ENCODE measurements around the gene ITGAD. TPM values are rescaled to one million over a fixed set of nuclear protein-coding genes. Genes with fewer than 3 reads are reported as not detected.
"Not testable (repeated sequence)": the region's sequence is repeated elsewhere in the genome, so short reads cannot be mapped to it uniquely, and the experiment has no call there.

The ITGAD gene
- polyA plus RNA-seq, 10 donors: 0.26 to 1.7 (median 0.48) TPM; not detected in 1

GRCh38 chr16:31403590-31404352 is 10.6 kb downstream of the ITGAD start:
- DNase-seq: no peak

DNA sequence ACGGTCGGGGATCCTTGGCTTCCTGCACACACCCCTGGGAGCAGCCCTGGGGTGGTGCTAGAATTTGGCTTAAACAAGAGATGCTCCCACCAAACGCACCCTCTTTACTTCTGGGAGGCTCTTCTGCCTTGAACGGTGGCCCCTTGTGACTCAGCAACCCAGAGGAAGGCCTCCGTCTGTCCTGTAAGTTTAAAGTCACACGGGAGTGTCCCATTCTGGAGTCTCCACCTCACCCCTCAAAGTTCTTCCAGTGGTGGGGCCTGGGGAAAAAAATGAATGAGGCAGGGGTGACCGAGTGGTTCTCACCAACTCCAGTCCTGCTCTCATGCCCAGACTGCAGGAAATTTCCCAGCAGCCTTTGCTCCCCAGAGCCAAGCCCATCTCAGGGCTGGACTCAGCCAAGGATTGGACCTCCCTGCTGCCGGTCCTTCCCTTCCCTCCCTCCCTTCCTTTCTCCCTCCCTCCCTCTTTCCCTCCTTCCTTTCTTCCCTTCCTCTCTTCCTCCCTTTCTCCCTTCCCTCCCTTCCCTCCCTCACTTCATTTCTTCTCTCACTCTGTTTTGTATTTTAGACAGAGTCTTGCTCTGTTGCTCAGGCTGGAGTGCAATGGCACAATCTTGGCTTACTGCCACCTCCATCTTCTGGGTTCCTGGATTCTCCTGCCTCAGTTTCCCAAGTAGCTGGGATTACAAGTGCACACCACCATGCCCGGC is 11.4 kb downstream of the ITGAD start:
- DNase-seq: no peak

DNA sequence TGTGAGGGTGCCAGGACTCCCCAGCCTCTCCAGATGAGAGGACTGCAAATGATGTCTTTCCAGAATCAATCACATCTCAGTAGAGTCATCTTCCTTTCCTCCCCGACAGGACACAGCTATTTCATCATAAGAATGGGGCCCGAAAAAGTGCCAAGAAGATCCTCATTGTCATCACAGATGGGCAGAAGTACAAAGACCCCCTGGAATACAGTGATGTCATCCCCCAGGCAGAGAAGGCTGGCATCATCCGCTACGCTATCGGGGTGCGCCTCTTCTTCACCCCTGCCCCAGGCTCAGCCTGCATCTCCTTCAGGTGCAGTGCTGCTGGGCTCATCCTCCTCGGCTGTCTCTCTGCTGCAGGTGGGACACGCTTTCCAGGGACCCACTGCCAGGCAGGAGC is 14.3 kb downstream of the ITGAD start:
- DNase-seq: no peak

DNA sequence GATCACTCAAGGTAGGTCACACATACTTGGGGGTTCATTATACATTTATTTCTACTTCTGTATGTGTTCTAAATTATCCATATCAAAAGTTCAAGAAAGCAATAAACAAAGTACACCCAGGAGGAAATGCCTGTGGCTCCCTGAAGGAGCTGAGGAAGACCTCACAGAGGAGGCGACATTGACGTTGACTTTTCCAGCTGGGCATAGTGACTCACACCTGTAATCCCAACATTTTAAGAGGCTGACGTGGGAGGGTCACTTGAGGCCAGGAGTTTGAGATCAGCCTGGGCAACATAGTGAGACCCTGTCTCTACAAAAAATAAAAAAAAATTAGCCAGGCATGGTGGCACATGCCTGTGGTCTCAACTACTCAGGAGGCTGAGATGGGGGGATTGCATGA is 16.3 kb downstream of the ITGAD start:
- no peak for DNase-seq

DNA sequence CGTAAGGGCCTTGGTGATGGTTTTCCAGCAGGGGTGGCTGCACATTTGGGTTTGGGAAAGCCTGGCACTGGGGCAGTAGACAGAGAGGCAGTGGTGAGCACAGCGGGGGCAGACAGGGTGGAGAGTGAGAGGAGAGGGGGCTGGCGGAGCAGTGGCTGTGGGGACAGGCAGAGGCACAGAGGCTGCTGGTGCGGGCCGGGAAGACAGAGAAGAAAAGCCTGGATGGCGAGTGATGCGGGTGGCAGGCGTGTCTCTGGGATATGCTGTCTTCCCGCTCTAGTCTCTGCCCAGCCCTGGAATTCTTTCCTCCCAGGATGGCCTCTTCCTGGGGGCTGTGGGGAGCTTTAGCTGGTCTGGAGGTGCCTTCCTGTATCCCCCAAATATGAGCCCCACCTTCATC is 16.9 kb downstream of the ITGAD start:
- DNase-seq: no peak

DNA sequence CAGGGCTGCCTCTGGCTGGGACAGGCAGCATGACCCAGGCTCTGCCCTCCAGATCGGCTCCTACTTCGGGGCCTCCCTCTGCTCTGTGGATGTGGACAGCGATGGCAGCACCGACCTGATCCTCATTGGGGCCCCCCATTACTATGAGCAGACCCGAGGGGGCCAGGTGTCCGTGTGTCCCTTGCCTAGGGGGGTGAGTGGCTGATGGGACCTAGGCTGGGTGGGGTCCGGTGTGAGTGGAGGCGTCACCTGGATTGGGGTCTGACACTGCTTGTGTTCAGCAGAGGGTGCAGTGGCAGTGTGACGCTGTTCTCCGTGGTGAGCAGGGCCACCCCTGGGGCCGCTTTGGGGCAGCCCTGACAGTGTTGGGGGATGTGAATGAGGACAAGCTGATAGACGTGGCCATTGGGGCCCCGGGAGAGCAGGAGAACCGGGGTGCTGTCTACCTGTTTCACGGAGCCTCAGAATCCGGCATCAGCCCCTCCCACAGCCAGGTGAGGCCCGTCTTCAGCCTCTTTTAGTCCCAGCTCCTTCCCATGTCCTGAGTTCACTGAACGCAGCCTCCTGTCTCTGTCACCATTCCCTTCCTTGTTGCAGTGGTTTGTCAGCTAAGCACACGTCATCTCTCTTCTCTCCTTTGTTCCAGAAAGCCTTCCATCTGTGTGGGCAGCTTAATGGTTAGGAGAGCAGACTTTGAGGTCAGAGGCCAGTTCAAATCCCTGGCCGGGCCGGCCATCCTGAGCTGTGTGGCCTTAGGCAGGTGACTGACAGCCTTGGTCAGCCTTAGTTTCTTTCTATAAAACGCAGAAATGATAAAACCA is 18.1 kb downstream of the ITGAD start:
- DNase-seq: no peak

- no peak for DNase-seq
Observed at GRCh38 chr16:31412750-31413149, 19.6 kb downstream of the ITGAD start.

GRCh38 chr16:31413381-31413780 is 20.2 kb downstream of the ITGAD start:
- no peak for DNase-seq

GRCh38 chr16:31413943-31414342 is 20.8 kb downstream of the ITGAD start:
- DNase-seq: no peak

- DNase-seq: no peak
Observed at GRCh38 chr16:31414706-31415105, 21.6 kb downstream of the ITGAD start.

GRCh38 chr16:31416371-31416770 is 23.2 kb downstream of the ITGAD start:
- no peak for DNase-seq

- not testable (repeated sequence) for DNase-seq
Observed at GRCh38 chr16:31417036-31417435, 23.9 kb downstream of the ITGAD start.

DNA sequence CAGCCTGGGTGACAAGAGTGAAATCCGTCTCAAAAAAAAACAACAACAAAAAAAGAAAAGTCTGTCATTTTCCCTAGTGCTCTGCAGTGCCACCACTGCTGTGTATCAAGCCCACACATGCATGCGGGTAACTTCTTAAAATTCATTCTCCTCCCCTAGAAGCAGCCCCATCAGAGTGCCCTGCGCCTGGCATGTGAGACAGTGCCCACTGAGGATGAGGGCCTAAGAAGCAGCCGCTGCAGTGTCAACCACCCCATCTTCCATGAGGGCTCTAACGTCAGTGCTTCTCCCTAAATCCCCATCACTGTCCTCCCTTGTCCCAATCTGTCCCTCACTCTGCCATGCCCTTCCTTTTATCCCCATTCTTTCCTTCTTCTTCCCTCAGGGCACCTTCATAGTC is 24.8 kb downstream of the ITGAD start:
- no peak for DNase-seq

DNA sequence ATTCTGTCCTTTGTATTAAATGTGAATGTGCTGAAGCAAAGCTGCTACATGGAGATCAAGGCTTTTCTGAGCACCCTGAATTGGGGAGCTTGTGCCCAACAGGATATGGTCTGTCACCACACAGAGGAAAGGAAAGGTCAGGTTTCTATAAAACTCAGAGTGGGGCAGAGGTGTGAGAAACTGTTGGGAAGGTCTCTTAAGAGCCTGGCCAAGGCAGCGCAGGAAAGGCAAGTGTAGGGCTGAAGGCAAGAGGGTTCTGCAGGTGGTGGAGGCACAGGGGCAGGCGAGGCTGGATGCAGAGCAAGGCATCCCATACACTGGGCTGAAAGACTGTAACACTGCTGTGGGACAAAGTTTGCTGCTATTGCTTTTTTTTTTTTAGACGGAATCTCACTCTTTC is 26.9 kb downstream of the ITGAD start:
- no peak for DNase-seq

DNA sequence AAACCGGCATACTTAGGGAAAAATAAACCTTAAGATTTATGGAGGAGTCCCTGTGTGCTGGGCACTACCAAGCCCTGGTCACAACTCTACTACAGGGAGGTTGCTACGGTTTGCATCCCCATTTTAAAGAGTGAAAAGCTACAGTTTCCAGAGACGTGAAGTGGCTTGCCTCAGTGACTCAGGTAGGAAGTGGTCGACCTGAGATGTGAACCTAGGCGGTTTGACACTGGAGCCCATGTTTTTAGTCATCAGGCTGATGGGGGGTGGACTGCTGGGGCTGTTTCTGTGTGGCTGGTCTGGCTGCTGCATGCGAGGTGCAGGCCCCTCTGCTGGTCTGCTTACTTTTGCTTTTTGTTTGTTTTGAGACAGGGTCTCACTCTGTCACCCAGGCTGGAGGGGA is 28.5 kb downstream of the ITGAD start:
- DNase-seq: no peak

GRCh38 chr16:31423241-31423640 is 30.1 kb downstream of the ITGAD start:
- no peak for DNase-seq

- DNase-seq: no peak
Observed at GRCh38 chr16:31423801-31424200, 30.7 kb downstream of the ITGAD start.

DNA sequence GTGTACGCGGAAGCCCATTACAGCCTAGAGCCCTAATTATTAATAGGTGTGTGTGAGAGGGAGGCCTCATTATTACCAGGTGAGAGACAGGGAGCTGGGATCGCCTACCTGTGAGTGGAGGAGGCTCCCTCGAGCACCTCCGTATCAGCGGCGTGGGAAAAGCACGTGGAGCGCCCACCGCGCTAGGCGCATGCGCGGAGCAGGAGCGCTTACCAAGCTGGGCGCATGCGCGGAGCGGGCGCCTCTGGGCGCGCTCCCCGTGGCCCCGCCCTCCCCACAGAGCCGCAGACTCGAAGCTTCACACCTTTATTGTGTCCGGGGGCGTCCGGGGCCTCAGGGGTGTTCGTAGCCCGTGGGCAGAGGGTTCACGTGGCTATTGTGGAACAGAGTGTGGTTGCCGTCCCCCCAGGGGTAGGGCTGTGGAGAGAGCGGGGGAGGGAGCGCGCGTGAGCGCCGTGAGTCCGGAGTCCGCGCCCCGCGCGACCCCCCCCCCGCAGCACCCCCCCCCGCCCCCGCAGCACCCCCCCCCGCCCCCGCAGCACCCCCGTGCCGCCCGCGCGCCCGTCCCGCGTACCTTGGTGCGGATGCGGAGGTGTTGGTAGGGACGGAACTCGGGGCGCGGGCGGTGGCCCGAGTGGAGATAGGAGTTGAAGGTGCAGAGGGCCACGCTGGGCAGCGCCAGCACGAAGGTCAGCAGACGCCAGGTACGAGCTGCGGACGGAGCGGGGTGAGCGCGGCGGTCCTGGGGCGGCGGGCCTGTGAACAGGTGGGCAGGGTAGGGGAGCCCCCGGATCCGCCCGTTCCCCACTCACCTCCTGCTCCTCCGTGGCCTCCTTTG is 34.5 kb downstream of the ITGAD start:
- peak; percentile 54 to 85 (median 78) for DNase-seq

DNA sequence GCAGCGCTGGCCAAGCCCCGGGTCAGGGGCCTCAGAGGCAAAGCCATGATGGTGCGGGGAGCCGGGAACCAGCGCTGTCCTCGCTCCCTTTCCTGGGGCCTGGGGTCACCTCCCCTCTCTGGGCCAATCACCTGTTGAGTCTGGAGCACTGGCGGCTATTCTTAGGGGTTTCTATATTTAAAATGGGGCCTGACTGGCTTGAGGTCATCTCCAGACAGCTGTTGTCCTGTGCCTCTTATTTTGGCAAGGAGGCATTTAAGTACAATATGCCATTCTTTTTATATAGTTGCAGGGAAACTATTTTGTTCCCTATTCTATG is 35.1 kb downstream of the ITGAD start, which contains the start of gene COX6A2:
COX6A2 (minus strand) TSS at position 82 of the 319 bp plus-strand sequence; CDS start at position 47, 35 bp downstream.
- DNase-seq: peak; percentile 36 to 58 (median 45)

DNA sequence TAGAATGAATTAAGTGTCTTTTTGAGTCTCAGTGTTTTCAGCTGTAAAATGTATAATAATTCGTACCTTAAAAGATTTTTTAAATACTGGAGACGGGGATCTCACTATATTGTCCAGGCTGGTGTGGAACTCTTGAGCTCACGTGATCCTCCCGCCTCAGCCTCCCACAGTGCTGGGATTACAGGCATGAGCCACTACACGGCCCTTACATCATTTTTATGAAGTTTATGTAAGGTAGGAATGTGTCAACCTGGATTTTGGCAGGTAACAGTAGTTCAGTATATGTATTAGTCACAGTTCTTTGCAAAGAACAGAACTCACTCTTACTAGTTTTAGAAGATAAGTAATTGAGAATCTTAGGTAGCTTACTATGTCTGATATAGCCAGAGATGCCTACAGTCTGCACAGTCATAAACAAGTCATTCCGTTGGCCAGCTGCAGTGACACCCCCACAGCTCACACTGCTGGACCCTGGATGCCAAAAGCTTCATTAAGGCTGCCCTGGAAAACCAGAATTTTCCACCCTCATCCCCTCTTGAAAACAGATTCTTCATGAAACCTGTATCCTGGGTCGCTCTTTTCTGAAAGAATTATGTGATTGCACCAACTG is 35.6 kb downstream of the ITGAD start:
- no peak for DNase-seq

DNA sequence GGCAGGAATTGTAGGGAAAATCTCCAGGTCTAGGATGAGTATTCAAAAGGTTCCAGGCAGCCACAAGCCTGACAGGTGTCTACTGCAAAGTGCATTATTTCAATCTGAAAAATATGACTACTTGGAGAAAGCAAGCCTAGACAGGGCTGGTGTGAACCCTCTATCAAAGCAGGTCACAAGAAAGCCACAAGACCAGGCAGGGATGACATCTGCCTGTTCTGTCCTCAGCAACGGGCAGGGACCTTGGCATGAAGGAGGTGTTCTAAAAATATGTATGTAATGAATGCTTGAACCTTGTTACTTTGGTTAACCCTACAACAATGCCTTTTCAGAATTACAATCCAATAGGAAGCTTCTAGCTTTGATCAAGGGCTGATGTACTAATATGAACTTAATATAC is 36.2 kb downstream of the ITGAD start:
- no peak for DNase-seq

Measured in muscle of back (tissue), 11 donors.